Measurements from ENCODE around the gene CNGA1.

Gene CNGA1

GRCh38 chr4:47933840-47934239, 82.6 kb downstream of the CNGA1 start:
- ChIA-PET CTCF (interaction anchor here (0.6 to 1.8 kb wide), 19 partner anchors 8 to 801 kb away, joined by 3 to 8 read pairs (median 3); partner anchors contain the start of gene CORIN), POLR2A (no interaction called here)
- no peak overlapping the region for H3K27ac ChIP-seq (ENCODE audit: extremely low read depth, low read depth, low read length)
- H3K4me1 ChIP-seq (ENCODE audit: control insufficient read depth, insufficient read depth, low read length): no peaks in the 10 kb centered on the region
- no peak for TF ChIP-seq ZSCAN23 (tag by site-specific recombination; IDR thresholded peaks at IDR 0.05)
- no peak for TF ChIP-seq ZNF830 (tag by site-specific recombination; IDR thresholded peaks at IDR 0.05; ENCODE audit: low read depth)
- TF ChIP-seq ZNF37A (tag by site-specific recombination; IDR thresholded peaks at IDR 0.05): no peak
- TF ChIP-seq ZNF302 (tag by site-specific recombination; IDR thresholded peaks at IDR 0.05; ENCODE audit: low read depth): no peak
- no peak for TF ChIP-seq ZNF488 (tag by site-specific recombination; IDR thresholded peaks at IDR 0.05)
- 0 out of 2 replicates have a peak, but pooled peaks have one; percentile 31 for TF ChIP-seq ZNF660 (tag by site-specific recombination; IDR thresholded peaks at IDR 0.05)
- no peak for TF ChIP-seq ZFP37 (tag by site-specific recombination; IDR thresholded peaks at IDR 0.05)
- no peak for TF ChIP-seq TCF7L2 (IDR thresholded peaks at IDR 0.05; ENCODE audit: borderline replicate concordance, low read depth, low read length)
- TF ChIP-seq ZNF654 (tag by site-specific recombination; IDR thresholded peaks at IDR 0.05; ENCODE audit: low read depth): peak; percentile 78
- no peaks in the 10 kb centered on the region for H3K36me3 ChIP-seq (ENCODE audit: control insufficient read depth in 2 of 2, insufficient read depth in 1 of 2, low read length in 2 of 2)
- no peak overlapping the region for H3K4me3 ChIP-seq (ENCODE audit: low read depth, low read length)
- no peaks in the 10 kb centered on the region for H3K9me3 ChIP-seq (ENCODE audit: control insufficient read depth, insufficient read depth, low read depth, low read length)

- no peaks in the 10 kb centered on the region for H3K36me3 ChIP-seq (ENCODE audit: control insufficient read depth in 2 of 2, insufficient read depth in 1 of 2, low read length in 2 of 2)
- TF ChIP-seq SCRT1 (tag by site-specific recombination; IDR thresholded peaks at IDR 0.05; ENCODE audit: borderline replicate concordance) (no peak), ZNF571 (tag by site-specific recombination; IDR thresholded peaks at IDR 0.05) (no peak), AEBP2 (tag by site-specific recombination; IDR thresholded peaks at IDR 0.05; ENCODE audit: borderline replicate concordance) (no peak), ZNF324 (tag by site-specific recombination; IDR thresholded peaks at IDR 0.05) (no peak), ZBTB8A (tag by site-specific recombination; IDR thresholded peaks at IDR 0.05) (no peak), ZNF423 (tag by site-specific recombination; IDR thresholded peaks at IDR 0.05) (no peak), ZSCAN30 (tag by site-specific recombination; IDR thresholded peaks at IDR 0.05) (no peak), HIC1 (tag by site-specific recombination; IDR thresholded peaks at IDR 0.05) (no peak)
- no peaks in the 10 kb centered on the region for H3K9me3 ChIP-seq (ENCODE audit: control insufficient read depth, insufficient read depth, low read depth, low read length)
- H3K4me3 ChIP-seq (ENCODE audit: low read depth, low read length): no peak overlapping the region
- H3K4me1 ChIP-seq (ENCODE audit: control insufficient read depth, insufficient read depth, low read length): no peaks in the 10 kb centered on the region
- H3K27ac ChIP-seq (ENCODE audit: extremely low read depth, low read depth, low read length): no peak overlapping the region
- ChIA-PET CTCF (interaction anchor here (0.5 to 1.7 kb wide), 7 partner anchors 8 to 268 kb away, joined by 3 to 9 read pairs (median 3); partner anchors contain the start of gene CORIN), POLR2A (no interaction called here)
These were observed 85.3 kb downstream of the CNGA1 start for GRCh38 chr4:47930971-47931804.

Measured in HEK293 (cell line).